ENCODE data around the gene CCDC91.

The CCDC91 gene

GRCh38 chr12:28543021-28543890, 353.0 kb downstream of the CCDC91 start:
- no peak for DNase-seq

- DNase-seq = no peak
Measured at GRCh38 chr12:28550757-28551704, 360.8 kb downstream of the CCDC91 start.

- DNase-seq = no peak
Measured at GRCh38 chr12:28552251-28552970, 362.2 kb downstream of the CCDC91 start.

GRCh38 chr12:28555748-28556147, 365.5 kb downstream of the CCDC91 start:
- DNase-seq = no peak

- no peak for DNase-seq
Measured at GRCh38 chr12:28558250-28558649, 368.0 kb downstream of the CCDC91 start.

GRCh38 chr12:28563286-28563685, 373.0 kb downstream of the CCDC91 start:
- no peak for DNase-seq

- no peak for DNase-seq
Measured at GRCh38 chr12:28563936-28564335, 373.7 kb downstream of the CCDC91 start.

- DNase-seq = no peak
Measured at GRCh38 chr12:28568118-28568517, 377.9 kb downstream of the CCDC91 start.

- DNase-seq = no peak
Measured at GRCh38 chr12:28568704-28569103, 378.4 kb downstream of the CCDC91 start.

GRCh38 chr12:28569698-28570411, 379.6 kb downstream of the CCDC91 start:
- DNase-seq = no peak

GRCh38 chr12:28570811-28571210, 380.6 kb downstream of the CCDC91 start:
- no peak for DNase-seq

GRCh38 chr12:28574746-28575592, 384.7 kb downstream of the CCDC91 start:
- no peak for DNase-seq

GRCh38 chr12:28575593-28576205, 385.4 kb downstream of the CCDC91 start:
- DNase-seq = no peak

GRCh38 chr12:28578361-28578760, 388.1 kb downstream of the CCDC91 start:
- no peak for DNase-seq

- no peak for DNase-seq
Measured at GRCh38 chr12:28578833-28579252, 388.6 kb downstream of the CCDC91 start.

- no peak for DNase-seq
Measured at GRCh38 chr12:28582672-28583376, 392.6 kb downstream of the CCDC91 start.

GRCh38 chr12:28583701-28584261, 393.5 kb downstream of the CCDC91 start:
- DNase-seq = no peak

GRCh38 chr12:28585146-28585545, 394.9 kb downstream of the CCDC91 start:
- no peak for DNase-seq

GRCh38 chr12:28586481-28586880, 396.2 kb downstream of the CCDC91 start:
- DNase-seq = no peak

GRCh38 chr12:28591831-28592230, 401.6 kb downstream of the CCDC91 start:
- no peak for DNase-seq

Measured in activated naive CD4-positive, alpha-beta T cell (primary cell).